Measurements from ENCODE around the gene MYO7A. TPM values are rescaled to one million over a fixed set of nuclear protein-coding genes. Genes with fewer than 3 reads are reported as not detected.

MYO7A gene
- total and polyA plus RNA-seq, 2 donors (not counting 1 experiment from before 2014, with no cell fraction given): 0.03 to 0.07 TPM

DNA sequence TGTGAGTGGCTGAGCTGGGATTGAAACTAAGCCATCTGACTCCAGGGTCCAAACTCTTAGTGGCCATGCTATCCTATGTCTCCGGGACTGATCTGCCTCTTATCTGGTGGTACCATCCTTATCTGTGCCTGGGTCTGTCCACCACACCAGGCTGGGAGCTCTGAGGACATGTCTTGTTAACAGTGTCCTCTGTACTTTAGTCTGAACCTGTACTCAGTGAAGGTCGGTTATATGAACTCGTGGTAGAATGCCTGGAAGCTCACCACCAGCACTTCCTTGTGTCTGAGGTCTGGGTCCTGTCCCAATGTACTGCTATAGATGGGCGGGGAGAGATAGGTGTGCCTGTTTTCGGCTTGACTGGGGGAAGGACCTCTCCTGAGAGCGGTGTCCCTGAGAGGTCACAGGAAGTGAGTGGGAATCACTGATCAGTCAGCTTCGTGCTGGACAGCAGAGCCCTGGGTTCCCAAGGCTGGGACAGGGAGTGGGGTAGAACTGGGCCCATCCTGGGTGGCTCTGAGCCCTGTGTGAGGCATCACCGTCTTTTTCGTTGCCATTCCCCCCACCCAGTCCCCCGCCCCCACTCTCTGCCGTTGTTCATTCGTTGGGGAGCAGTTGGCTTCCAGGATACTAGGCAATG lies 8.9 kb downstream of the MYO7A start:
- H3K27ac ChIP-seq (ENCODE audit: low read length in 2 of 2): no peak overlapping the region
- peaks cover 6% of the 10 kb centered on the region for H3K9me3 Mint-ChIP-seq (ENCODE audit: insufficient read depth)
- H4K20me1 ChIP-seq (ENCODE audit: control insufficient read depth, insufficient read depth, low read length, poor library complexity, severe bottlenecking): no peaks in the 10 kb centered on the region
- intact Hi-C loops (cut with micrococcal nuclease): no loop called here
- H3K36me3 ChIP-seq (replicated peaks in 1 of 2; ENCODE audit: control extremely low read depth in 1 of 2, control insufficient read depth in 1 of 2, extremely low read depth in 1 of 2, insufficient read depth in 2 of 2, low read length in 1 of 2): no peaks in the 10 kb centered on the region
- H3K4me2 ChIP-seq (replicated peaks; ENCODE audit: low read depth, low read length, poor library complexity, severe bottlenecking): no peak overlapping the region
- H3K9me3 ChIP-seq (ENCODE audit: control extremely low read depth in 1 of 3, control insufficient read depth in 2 of 3, insufficient read depth in 1 of 3, low read length in 2 of 3): peaks cover 0 to 7% (median 0%) of the 10 kb centered on the region in 3 donors
- no peak overlapping the region for H3K27ac Mint-ChIP-seq
- H3K4me1 Mint-ChIP-seq: peaks cover 6% of the 10 kb centered on the region
- no peak for ATAC-seq (ENCODE audit: low read depth)
- H2AFZ ChIP-seq (ENCODE audit: insufficient read depth, low read depth, low read length, poor library complexity, severe bottlenecking): no peak overlapping the region
- no peak for DNase-seq
- no peak overlapping the region for H3K9ac ChIP-seq (ENCODE audit: low read length)
- no peak for TF ChIP-seq CTCF (IDR thresholded peaks at IDR 0.05)
- no peak for TF ChIP-seq EZH2 (IDR thresholded peaks at IDR 0.05; ENCODE audit: borderline replicate concordance, insufficient read depth, low read depth, low read length, poor library complexity, severe bottlenecking)
- POLR2A ChIA-PET: no interaction called here
- H3K27me3 ChIP-seq (replicated peaks in 1 of 4; ENCODE audit: control extremely low read depth in 1 of 4, control insufficient read depth in 3 of 4, insufficient read depth in 4 of 4, low read length in 3 of 4): peaks cover 0 to 21% (median 4%) of the 10 kb centered on the region in 4 experiments
- H3K4me1 ChIP-seq (ENCODE audit: control insufficient read depth in 2 of 2, insufficient read depth in 2 of 2, low read length in 2 of 2): no peaks in the 10 kb centered on the region
- CTCF ChIA-PET: interaction anchor here (1.9 kb wide), 1 partner anchor 10 kb away, joined by 11 read pairs; the partner anchor contains the start of gene MYO7A
- no peak overlapping the region for H3K4me3 Mint-ChIP-seq
- no peaks in the 10 kb centered on the region for H3K79me2 ChIP-seq (ENCODE audit: control insufficient read depth, insufficient read depth, low read length)
- no peak overlapping the region for H3K4me3 ChIP-seq (ENCODE audit: control extremely low read depth in 1 of 5, extremely low read depth in 1 of 5, insufficient read depth in 1 of 5, low read depth in 2 of 5, low read length in 4 of 5)
- peaks cover 28% of the 10 kb centered on the region for H3K27me3 Mint-ChIP-seq
- WGBS (ENCODE audit: insufficient coverage): 81% methylated on average over 7 of the region's 12 CpGs

GRCh38 chr11:77137421-77137820 lies 9.4 kb downstream of the MYO7A start:
- POLR2A ChIA-PET: no interaction called here
- Histone ChIP-seq H3K9me3 (ENCODE audit: control extremely low read depth in 1 of 3, control insufficient read depth in 2 of 3, insufficient read depth in 1 of 3, low read length in 2 of 3) (peaks cover 0 to 7% (median 0%) of the 10 kb centered on the region in 3 donors), H2AFZ (ENCODE audit: insufficient read depth, low read depth, low read length, poor library complexity, severe bottlenecking) (no peak overlapping the region), H3K27me3 (replicated peaks in 1 of 4; ENCODE audit: control extremely low read depth in 1 of 4, control insufficient read depth in 3 of 4, insufficient read depth in 4 of 4, low read length in 3 of 4) (peaks cover 0 to 21% (median 4%) of the 10 kb centered on the region in 4 experiments), H3K9ac (ENCODE audit: low read length) (no peak overlapping the region), H3K36me3 (replicated peaks in 1 of 2; ENCODE audit: control extremely low read depth in 1 of 2, control insufficient read depth in 1 of 2, extremely low read depth in 1 of 2, insufficient read depth in 2 of 2, low read length in 1 of 2) (no peaks in the 10 kb centered on the region), H4K20me1 (ENCODE audit: control insufficient read depth, insufficient read depth, low read length, poor library complexity, severe bottlenecking) (no peaks in the 10 kb centered on the region), H3K27ac (ENCODE audit: low read length in 2 of 2) (no peak overlapping the region), H3K4me3 (ENCODE audit: control extremely low read depth in 1 of 5, extremely low read depth in 1 of 5, insufficient read depth in 1 of 5, low read depth in 2 of 5, low read length in 4 of 5) (no peak overlapping the region), H3K79me2 (ENCODE audit: control insufficient read depth, insufficient read depth, low read length) (no peaks in the 10 kb centered on the region), H3K4me2 (replicated peaks; ENCODE audit: low read depth, low read length, poor library complexity, severe bottlenecking) (no peak overlapping the region), H3K4me1 (ENCODE audit: control insufficient read depth in 2 of 2, insufficient read depth in 2 of 2, low read length in 2 of 2) (peaks cover 0 to 4% of the 10 kb centered on the region in 2 donors)
- DNase-seq: no peak
- Mint-ChIP-seq H3K27ac (no peak overlapping the region), H3K4me3 (no peak overlapping the region), H3K4me1 (peaks cover 6% of the 10 kb centered on the region), H3K27me3 (peaks cover 28% of the 10 kb centered on the region), H3K9me3 (ENCODE audit: insufficient read depth) (peaks cover 6% of the 10 kb centered on the region)
- CTCF ChIA-PET: interaction anchor here (1.9 kb wide), 1 partner anchor 10 kb away, joined by 11 read pairs; the partner anchor contains the start of gene MYO7A
- intact Hi-C loops (cut with micrococcal nuclease): no loop called here
- WGBS (ENCODE audit: insufficient coverage): 73% methylated on average over 11 of the region's 11 CpGs
- TF ChIP-seq EZH2 (IDR thresholded peaks at IDR 0.05; ENCODE audit: borderline replicate concordance, insufficient read depth, low read depth, low read length, poor library complexity, severe bottlenecking) (no peak), CTCF (IDR thresholded peaks at IDR 0.05) (no peak)
- no peak for ATAC-seq (ENCODE audit: low read depth)
